A549 treated with CpdA at 1 μM for 4 hours (cell line): ENCODE measurements around the gene STOML1. TPM values are rescaled to one million over a fixed set of nuclear protein-coding genes. Genes with fewer than 3 reads are reported as not detected.

ENCODE experiments used
- total RNA-seq: library from RNA; stranded (reverse); fragments of 200-300 nt; extraction: Qiagen RNA extraction; gene quantifications from 5 replicates; pipeline ENCODE4 v1.2.3, GENCODE V29; 2022; ENCODE audit warnings: low read depth

The STOML1 gene, protein sequence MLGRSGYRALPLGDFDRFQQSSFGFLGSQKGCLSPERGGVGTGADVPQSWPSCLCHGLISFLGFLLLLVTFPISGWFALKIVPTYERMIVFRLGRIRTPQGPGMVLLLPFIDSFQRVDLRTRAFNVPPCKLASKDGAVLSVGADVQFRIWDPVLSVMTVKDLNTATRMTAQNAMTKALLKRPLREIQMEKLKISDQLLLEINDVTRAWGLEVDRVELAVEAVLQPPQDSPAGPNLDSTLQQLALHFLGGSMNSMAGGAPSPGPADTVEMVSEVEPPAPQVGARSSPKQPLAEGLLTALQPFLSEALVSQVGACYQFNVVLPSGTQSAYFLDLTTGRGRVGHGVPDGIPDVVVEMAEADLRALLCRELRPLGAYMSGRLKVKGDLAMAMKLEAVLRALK
- 9.6 to 12.9 TPM (median 12.0 TPM) in 5 replicates for total RNA-seq

DNA sequence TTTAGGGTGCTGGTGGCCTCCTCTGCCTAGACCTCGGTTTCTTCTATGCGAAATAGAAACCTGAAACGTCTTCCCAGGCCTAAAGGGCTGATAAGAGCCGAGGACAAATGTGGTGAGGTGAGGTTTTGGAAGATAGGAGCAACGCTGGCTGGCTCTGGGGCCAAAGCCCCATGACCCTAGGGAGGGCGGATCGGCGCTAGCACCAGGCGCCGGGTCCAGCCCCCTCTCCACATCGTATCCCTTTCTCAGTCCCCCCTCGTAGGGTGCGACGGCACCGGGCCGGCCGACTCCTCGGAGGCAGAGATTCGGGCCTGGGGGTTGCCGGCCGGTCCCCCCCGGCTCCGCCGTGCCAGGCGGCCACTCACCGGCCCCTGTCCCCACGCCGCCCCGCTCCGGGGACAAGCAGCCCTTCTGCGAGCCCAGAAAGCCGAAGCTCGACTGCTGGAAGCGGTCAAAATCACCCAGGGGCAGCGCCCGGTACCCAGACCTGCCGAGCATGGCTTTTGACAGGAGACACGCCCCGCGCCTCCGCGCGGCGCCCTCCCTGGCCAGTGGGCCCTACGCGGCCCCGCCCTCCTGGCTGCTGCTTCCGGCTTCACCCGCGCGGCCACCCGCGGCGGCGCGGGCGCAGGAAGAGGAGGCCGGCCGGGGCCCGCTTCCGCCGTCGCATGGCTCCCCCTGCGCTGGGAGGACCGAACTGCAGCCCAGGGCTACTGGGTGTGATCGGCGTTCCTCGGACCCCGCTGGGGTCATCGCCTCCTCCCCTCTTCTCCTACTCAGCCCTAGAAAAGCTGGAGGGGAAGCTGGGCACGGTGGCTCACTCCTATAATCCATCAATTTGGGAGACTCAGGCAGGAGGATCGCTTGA is at the start of gene STOML1:
Gene STOML1, minus strand, starts transcription at position 570 of the 868 bp plus-strand sequence. Its CDS starts 72 bp downstream, at position 498.

DNA sequence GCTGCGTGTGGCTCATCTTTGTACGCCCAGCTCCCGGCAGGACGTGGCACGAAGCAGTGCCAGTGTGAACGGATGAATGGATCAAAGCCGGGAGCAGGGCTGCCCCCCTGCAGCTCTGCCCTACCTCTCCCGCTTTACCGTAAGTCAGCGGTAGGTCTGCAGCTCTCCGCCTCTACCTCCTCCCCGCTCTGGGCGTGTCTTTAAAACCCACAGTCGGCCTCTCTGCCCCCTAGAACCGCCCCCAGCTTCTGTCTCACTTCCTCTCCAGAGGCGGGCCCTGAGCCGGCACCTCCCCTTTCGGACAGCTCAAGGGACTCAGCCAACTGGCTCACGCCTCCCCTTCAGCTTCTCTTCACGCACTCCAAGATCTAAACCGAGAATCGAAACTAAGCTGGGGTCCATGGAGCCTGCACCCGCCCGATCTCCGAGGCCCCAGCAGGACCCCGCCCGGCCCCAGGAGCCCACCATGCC is 2.4 kb upstream of the STOML1 start, which contains the start of gene PML:
Gene PML, plus strand, starts transcription at position 304 of the 471 bp plus-strand sequence. Its CDS starts 97 bp downstream, at position 401.

Other genes with a start within 250 kb of the STOML1 start
- 1.7 to 2.3 TPM (median 2.1 TPM) in 5 replicates for gene INSYN1, start 238.9 kb downstream of the STOML1 start, total RNA-seq
- not detected in 5 replicates for gene TBC1D21, start 118.7 kb downstream of the STOML1 start, total RNA-seq
- 0.28 to 0.72 TPM (median 0.43 TPM) in 5 replicates for gene LOXL1, start 65.8 kb downstream of the STOML1 start, total RNA-seq
- 10.7 to 15.4 TPM (median 14.8 TPM) in 5 replicates for gene PML, start 2.4 kb upstream of the STOML1 start, total RNA-seq
- gene GOLGA6A, start 90.3 kb upstream of the STOML1 start, total RNA-seq, result 0.07 to 0.14 TPM (median 0.11 TPM) in 4 of 5 replicates, not detected in the other
- 0.13 to 0.27 TPM (median 0.15 TPM) in 5 replicates for gene ISLR2, start 138.3 kb upstream of the STOML1 start, total RNA-seq
- 0.14 to 0.44 TPM (median 0.38 TPM) in 5 replicates for gene ISLR, start 181.4 kb upstream of the STOML1 start, total RNA-seq
- gene STRA6, start 210.5 kb upstream of the STOML1 start, total RNA-seq, result 51.0 to 75.4 TPM (median 63.6 TPM) in 5 replicates
- gene CCDC33, start 244.0 kb upstream of the STOML1 start, total RNA-seq, result 5.8 to 7.8 TPM (median 6.1 TPM) in 5 replicates